ENCODE measurements around the gene SLC22A17. TPM values are rescaled to one million over a fixed set of nuclear protein-coding genes. Genes with fewer than 3 reads are reported as not detected.

The SLC22A17 gene
- total and polyA plus RNA-seq, 2 of the 13 experiments (the other 11 are each of a cell fraction or from before 2014, with no cell fraction given): 0.95 to 1.1 TPM

DNA sequence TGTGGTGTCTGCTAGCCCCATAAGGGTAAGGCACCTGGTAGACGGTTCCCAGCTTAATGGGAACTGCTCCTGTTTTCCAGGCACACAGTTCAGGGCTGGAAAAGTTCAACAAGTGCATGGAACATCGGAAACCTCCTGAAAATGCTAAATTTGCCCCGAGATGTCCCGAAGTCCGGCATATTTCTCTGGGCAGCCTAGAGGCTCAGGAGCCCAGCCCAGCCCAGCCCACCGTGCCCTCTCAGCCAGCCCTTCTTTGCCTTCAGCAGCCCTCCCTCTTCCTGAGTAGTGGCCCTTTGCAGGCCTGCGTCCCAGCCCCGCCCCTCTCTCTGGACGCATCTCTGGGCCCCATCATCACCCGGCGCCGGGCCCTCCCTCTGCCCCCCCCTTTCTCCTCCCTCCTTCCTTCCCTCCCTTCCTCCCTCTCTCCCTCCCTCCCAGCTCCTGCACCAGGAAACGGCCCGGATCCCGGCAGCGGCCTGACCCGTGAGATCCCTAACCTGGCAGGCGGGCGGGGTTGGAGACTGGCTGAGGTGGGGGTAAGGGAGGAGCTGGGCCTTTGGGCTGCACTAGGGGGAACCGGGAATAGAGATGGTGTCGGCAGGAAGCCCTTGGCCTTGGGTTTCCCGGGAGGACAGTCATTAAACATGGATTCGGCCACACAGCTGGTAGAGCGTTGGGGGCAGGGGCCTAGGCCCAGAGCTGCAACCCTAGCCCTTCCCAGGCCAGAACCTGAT, 46.1 kb downstream of the SLC22A17 start, which contains the start of gene BCL2L2 (continued):
- peak; percentile 84 for TF ChIP-seq TEAD3 (CRISPR knock-in tag; optimal IDR thresholded peaks at IDR 0.05; ENCODE audit: borderline replicate concordance)
- no peak for TF ChIP-seq NR3C1 (CRISPR knock-in tag; IDR thresholded peaks at IDR 0.05)
- TF ChIP-seq PAX8 (CRISPR knock-in tag; IDR thresholded peaks at IDR 0.05; ENCODE audit: borderline replicate concordance): no peak
- TF ChIP-seq ZNF546 (CRISPR knock-in tag; conservative IDR thresholded peaks at IDR 0.05): peak; percentile 66; the same call in 1 of the 2 replicates
- no peak for TF ChIP-seq SMARCE1 (IDR thresholded peaks at IDR 0.05; ENCODE audit: borderline replicate concordance)
- peak; percentile 83; the same call in 1 of the 2 replicates for TF ChIP-seq ZNF335 (CRISPR knock-in tag; IDR thresholded peaks at IDR 0.05)
- TF ChIP-seq, protein P1, sequence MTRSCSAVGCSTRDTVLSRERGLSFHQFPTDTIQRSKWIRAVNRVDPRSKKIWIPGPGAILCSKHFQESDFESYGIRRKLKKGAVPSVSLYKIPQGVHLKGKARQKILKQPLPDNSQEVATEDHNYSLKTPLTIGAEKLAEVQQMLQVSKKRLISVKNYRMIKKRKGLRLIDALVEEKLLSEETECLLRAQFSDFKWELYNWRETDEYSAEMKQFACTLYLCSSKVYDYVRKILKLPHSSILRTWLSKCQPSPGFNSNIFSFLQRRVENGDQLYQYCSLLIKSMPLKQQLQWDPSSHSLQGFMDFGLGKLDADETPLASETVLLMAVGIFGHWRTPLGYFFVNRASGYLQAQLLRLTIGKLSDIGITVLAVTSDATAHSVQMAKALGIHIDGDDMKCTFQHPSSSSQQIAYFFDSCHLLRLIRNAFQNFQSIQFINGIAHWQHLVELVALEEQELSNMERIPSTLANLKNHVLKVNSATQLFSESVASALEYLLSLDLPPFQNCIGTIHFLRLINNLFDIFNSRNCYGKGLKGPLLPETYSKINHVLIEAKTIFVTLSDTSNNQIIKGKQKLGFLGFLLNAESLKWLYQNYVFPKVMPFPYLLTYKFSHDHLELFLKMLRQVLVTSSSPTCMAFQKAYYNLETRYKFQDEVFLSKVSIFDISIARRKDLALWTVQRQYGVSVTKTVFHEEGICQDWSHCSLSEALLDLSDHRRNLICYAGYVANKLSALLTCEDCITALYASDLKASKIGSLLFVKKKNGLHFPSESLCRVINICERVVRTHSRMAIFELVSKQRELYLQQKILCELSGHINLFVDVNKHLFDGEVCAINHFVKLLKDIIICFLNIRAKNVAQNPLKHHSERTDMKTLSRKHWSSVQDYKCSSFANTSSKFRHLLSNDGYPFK (CRISPR knock-in tag; IDR thresholded peaks at IDR 0.05; ENCODE audit: borderline replicate concordance): peak; percentile 97
- peak; percentile 96 for TF ChIP-seq ZFY (CRISPR knock-in tag; IDR thresholded peaks at IDR 0.05)
- TF ChIP-seq ZNF331 (CRISPR knock-in tag; IDR thresholded peaks at IDR 0.05): peak; percentile 86
- TF ChIP-seq TP53 (CRISPR knock-in tag; conservative IDR thresholded peaks at IDR 0.05): peak; percentile 48; the same call in 1 of the 2 replicates
- TF ChIP-seq ZNF292 (CRISPR knock-in tag; IDR thresholded peaks at IDR 0.05; ENCODE audit: borderline replicate concordance, low read depth): peak; percentile 97
- TF ChIP-seq KLF9 (CRISPR knock-in tag; IDR thresholded peaks at IDR 0.05; ENCODE audit: low read depth): peak; percentile 70; the same call in 1 of the 2 replicates
- no peak for TF ChIP-seq ZNF589 (CRISPR knock-in tag; conservative IDR thresholded peaks at IDR 0.05)
- TF ChIP-seq ZBTB42 (CRISPR knock-in tag; IDR thresholded peaks at IDR 0.05): 0 out of 2 replicates have a peak, but pooled peaks have one; percentile 60
- peak; percentile 76; the same call in 1 of the 2 replicates for TF ChIP-seq EEA1 (CRISPR knock-in tag; IDR thresholded peaks at IDR 0.05; ENCODE audit: borderline replicate concordance)
- TF ChIP-seq ZNF768 (CRISPR knock-in tag; IDR thresholded peaks at IDR 0.05): peak; percentile 80
- TF ChIP-seq NCOA5 (CRISPR knock-in tag; IDR thresholded peaks at IDR 0.05): no peak
- peak; percentile 100 for TF ChIP-seq TARDBP (CRISPR knock-in tag; IDR thresholded peaks at IDR 0.05)
- no peak for TF ChIP-seq ZNF382 (CRISPR knock-in tag; IDR thresholded peaks at IDR 0.05; ENCODE audit: borderline replicate concordance)
- TF ChIP-seq NCOA1 (CRISPR knock-in tag; IDR thresholded peaks at IDR 0.05): no peak
- TF ChIP-seq, protein P2, sequence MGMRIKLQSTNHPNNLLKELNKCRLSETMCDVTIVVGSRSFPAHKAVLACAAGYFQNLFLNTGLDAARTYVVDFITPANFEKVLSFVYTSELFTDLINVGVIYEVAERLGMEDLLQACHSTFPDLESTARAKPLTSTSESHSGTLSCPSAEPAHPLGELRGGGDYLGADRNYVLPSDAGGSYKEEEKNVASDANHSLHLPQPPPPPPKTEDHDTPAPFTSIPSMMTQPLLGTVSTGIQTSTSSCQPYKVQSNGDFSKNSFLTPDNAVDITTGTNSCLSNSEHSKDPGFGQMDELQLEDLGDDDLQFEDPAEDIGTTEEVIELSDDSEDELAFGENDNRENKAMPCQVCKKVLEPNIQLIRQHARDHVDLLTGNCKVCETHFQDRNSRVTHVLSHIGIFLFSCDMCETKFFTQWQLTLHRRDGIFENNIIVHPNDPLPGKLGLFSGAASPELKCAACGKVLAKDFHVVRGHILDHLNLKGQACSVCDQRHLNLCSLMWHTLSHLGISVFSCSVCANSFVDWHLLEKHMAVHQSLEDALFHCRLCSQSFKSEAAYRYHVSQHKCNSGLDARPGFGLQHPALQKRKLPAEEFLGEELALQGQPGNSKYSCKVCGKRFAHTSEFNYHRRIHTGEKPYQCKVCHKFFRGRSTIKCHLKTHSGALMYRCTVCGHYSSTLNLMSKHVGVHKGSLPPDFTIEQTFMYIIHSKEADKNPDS (CRISPR knock-in tag; IDR thresholded peaks at IDR 0.05): no peak
- TF ChIP-seq SNAPC2 (CRISPR knock-in tag; IDR thresholded peaks at IDR 0.05): peak; percentile 97; the same call in 1 of the 2 replicates
- TF ChIP-seq ZNF432 (CRISPR knock-in tag; IDR thresholded peaks at IDR 0.05; ENCODE audit: borderline replicate concordance): no peak
- peak; percentile 31 for TF ChIP-seq SRSF4 (IDR thresholded peaks at IDR 0.05; ENCODE audit: low read depth, low read length, poor library complexity, severe bottlenecking)
- peak; percentile 55 for TF ChIP-seq RFX5 (IDR thresholded peaks at IDR 0.05; ENCODE audit: low read depth, low read length)
- TF ChIP-seq, protein P3, sequence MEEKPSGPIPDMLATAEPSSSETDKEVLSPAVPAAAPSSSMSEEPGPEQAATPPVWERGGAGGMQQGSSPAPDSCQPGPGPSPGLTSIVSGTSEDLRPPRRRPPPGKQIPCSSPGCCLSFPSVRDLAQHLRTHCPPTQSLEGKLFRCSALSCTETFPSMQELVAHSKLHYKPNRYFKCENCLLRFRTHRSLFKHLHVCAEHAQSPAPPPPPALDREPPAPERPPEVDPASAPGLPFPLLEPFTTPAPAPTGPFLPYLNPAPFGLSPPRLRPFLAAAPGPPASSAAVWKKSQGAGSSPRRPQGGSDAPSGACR (CRISPR knock-in tag; IDR thresholded peaks at IDR 0.05): no peak
- TF ChIP-seq SMAD9 (CRISPR knock-in tag; IDR thresholded peaks at IDR 0.05): peak; percentile 95
